GM04504 (cell line): ENCODE results near the gene IPO4.

Experiments
- DNase-seq: peaks from one replicate; pipeline ENCODE4 v3.0.0-alpha.2; 2012; ENCODE audit warnings: low read depth

The IPO4 gene

GRCh38 chr14:24176599-24176998, 12.0 kb downstream of the IPO4 start:
- no peak for DNase-seq

DNA sequence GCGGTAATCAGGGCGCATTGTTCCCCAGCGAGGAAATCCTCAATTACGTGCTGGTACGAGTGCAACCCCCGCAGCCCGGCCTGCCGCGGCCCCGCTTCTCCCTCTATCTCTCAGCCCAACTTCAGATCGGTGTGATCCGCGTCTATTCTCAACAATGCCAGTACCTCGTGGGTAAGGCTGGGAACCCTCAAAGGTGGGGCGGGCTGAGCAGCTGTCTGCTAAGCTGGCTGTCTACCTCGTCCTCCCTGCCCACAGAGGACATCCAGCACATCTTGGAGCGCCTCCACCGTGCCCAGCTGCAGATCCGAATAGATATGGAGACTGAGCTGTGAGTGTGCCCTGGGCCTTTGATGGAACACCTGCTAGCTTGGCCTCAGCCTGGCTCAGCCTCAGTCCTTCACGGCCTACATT, 15.7 kb downstream of the IPO4 start:
- DNase-seq = no peak

- DNase-seq = no peak
Measured at GRCh38 chr14:24172261-24172860, 16.3 kb downstream of the IPO4 start.

- DNase-seq = no peak
Measured at GRCh38 chr14:24171422-24172260, 17.0 kb downstream of the IPO4 start, which contains the start of gene REC8. REC8 (plus strand) TSS chr14:24172080; CDS start chr14:24172553, 473 bp downstream.

GRCh38 chr14:24167469-24168114, 21.0 kb downstream of the IPO4 start:
- DNase-seq = no peak

DNA sequence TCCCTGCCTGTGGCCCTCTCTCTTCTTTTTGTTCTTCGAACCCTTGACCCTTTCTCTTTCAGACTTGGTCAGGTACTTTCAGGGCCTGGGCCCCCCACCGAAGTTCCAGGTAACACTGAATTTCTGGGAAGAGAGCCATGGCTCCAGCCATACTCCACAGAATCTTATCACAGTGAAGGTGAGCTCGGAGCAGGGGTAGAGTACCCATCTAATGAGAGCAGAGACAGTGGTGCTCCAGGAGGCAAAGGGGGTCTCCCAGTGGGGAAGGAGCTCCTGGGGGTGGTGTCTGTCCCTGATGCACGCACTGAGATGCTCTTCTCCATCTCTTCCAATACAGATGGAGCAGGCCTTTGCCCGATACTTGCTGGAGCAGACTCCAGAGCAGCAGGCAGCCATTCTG, 22.8 kb downstream of the IPO4 start:
- no peak for DNase-seq

DNA sequence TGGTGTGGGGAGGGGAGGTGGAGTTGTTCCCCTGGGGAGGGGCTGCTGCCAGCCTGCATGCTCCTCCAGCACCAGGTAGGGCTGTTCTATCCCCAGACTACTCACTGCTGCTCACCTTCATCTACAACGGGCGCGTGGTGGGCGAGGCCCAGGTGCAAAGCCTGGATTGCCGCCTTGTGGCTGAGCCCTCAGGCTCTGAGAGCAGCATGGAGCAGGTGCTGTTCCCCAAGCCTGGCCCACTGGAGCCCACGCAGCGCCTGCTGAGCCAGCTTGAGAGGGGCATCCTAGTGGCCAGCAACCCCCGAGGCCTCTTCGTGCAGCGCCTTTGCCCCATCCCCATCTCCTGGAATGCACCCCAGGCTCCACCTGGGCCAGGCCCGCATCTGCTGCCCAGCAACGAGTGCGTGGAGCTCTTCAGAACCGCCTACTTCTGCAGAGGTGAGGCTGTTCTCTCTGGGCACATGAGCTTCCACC, 24.1 kb downstream of the IPO4 start:
- no peak for DNase-seq

DNA sequence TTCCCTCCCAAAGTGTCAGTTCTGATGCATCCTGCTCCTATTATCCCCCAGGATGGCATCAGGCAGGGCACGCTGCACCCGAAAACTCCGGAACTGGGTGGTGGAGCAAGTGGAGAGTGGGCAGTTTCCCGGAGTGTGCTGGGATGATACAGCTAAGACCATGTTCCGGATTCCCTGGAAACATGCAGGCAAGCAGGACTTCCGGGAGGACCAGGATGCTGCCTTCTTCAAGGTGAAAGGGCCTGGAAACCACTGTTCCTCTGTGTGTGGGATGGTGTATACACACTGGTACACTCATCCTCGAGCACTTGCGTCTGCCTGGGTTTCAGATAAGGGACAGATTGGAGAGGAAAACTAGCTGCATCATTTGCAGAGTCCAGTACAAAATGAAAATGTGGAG, 26.5 kb downstream of the IPO4 start:
- no peak for DNase-seq

- DNase-seq = peak; percentile 93
Measured at GRCh38 chr14:24160850-24161804, 27.5 kb downstream of the IPO4 start, which contains the start of gene IRF9. IRF9 (plus strand) TSS chr14:24161265; CDS start chr14:24162145, 880 bp downstream.

GRCh38 chr14:24160499-24160849, 28.1 kb downstream of the IPO4 start:
- DNase-seq = no peak

- no peak for DNase-seq
Measured at GRCh38 chr14:24159777-24160498, 28.7 kb downstream of the IPO4 start.

GRCh38 chr14:24157331-24157730, 31.3 kb downstream of the IPO4 start:
- no peak for DNase-seq

DNA sequence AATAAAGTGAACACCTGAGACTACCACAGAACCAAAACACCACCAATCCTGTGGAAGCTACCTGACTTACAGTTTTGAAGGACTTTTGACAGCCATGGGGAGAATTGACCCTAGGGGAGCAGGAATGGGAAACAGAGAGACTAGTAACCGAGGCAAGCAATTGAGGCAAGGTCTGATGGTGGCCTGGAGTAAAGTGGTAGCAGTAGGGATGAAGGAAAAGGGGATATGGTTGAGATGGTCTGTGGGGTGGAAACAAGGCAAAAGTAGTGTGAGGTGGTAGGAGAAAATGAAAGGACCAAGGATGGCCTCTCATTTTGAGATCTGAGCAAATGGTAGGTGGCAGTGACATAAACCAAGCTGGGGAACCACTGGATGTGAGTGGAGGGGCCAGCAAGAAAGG, 31.8 kb downstream of the IPO4 start:
- no peak for DNase-seq

GRCh38 chr14:24155100-24155499, 33.5 kb downstream of the IPO4 start:
- DNase-seq = no peak

GRCh38 chr14:24151404-24152080, 37.1 kb downstream of the IPO4 start:
- no peak for DNase-seq

GRCh38 chr14:24150993-24151392, 37.6 kb downstream of the IPO4 start:
- no peak for DNase-seq

DNA sequence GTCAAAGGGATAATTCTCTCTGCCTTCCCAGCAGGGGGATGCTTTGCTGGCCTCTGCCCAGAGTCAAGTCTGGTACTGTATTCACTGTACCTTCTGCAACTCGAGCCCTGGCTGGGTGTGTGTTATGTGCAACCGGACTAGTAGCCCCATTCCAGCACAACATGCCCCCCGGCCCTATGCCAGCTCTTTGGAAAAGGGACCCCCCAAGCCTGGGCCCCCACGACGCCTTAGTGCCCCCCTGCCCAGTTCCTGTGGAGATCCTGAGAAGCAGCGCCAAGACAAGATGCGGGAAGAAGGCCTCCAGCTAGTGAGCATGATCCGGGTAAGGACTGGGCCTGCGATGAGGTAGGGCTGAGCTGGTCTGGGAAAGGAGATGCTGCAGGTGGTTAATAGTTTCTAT, 38.0 kb downstream of the IPO4 start:
- no peak for DNase-seq

DNA sequence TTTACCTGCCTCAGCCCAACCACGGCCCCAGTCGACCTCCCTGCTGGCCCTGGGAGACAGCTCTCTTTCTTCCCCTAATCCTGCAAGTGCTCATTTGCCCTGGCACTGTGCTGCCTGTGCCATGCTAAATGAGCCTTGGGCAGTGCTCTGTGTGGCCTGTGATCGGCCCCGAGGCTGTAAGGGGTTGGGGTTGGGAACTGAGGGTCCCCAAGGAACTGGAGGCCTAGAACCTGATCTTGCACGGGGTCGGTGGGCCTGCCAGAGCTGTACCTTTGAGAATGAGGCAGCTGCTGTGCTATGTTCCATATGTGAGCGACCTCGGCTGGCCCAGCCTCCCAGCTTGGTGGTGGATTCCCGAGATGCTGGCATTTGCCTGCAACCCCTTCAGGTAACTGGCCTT, 38.6 kb downstream of the IPO4 start:
- no peak for DNase-seq

DNA sequence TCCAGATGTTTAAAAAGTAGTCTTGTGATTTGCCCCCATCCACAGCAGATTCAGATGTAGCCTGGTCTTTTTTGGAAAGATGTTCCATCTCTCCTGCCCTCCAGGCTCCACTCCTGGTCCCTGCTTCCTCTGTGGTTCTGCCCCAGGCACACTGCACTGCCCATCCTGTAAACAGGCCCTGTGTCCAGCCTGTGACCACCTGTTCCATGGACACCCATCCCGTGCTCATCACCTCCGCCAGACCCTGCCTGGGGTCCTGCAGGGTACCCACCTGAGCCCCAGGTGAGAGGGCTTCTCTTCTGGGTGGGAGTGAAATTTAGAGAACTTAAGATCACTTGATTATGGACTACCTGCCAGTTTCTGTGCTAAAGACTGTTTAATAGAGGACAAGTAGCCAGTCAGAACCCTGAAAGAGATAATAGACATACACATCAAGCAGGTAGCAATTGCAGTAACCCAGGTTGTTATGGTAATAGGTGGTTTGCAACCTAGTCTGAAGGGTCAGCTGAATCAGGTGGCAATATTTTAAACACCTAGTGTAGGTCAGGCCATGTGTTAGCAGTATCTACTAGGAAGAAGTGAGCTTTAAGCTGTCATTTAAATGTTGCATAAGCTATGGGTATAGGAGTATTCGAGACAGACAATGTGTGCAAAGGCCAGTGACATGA, 39.2 kb downstream of the IPO4 start:
- no peak for DNase-seq
